AG04450 (cell line): Measurements from ENCODE around the gene RABGAP1. TPM values are rescaled to one million over a fixed set of nuclear protein-coding genes. Genes with fewer than 3 reads are reported as not detected.

Experiments
- CTCF ChIA-PET: fragments of 300-600, 350-600 bp; formaldehyde crosslinking; extraction: SDS; loops from one replicate; lab custom pipeline; 2022; ENCODE audit warnings: antibody characterized with exemption, inconsistent platforms; lab: Charles Lee
- POLR2A ChIA-PET: fragments of 350-600 bp; formaldehyde crosslinking; extraction: SDS; loops from one replicate; lab custom pipeline; 2021; ENCODE audit warnings: antibody characterized with exemption, inconsistent platforms; lab: Yijun Ruan, JAX
- DNase-seq: peaks from one replicate; pipeline ENCODE4 v3.0.0-alpha.2; 2011; ENCODE audit warnings: low read depth, low spot score
- H3K27ac ChIP-seq: one replicate; pipeline ENCODE4 v1.5.1; 2012; ENCODE audit warnings: low read depth, low read length, control low read depth
- H3K27me3 ChIP-seq: one replicate; pipeline ENCODE4 v1.6.0; 2012; ENCODE audit warnings: low read length; ENCODE audit not compliant: control insufficient read depth, insufficient read depth
- H3K4me3 ChIP-seq: 2 replicates; pipeline ENCODE4 v1.5.1; 2011; ENCODE audit warnings: mild to moderate bottlenecking, low read depth, low read length, control low read depth
- H3K9me3 ChIP-seq: 2 replicates; pipeline ENCODE4 v1.5.1; 2012; ENCODE audit warnings: low read length; ENCODE audit not compliant: control insufficient read depth, insufficient read depth
- polyA plus RNA-seq: library from polyadenylated mRNA; depleted of rRNA; stranded (reverse); fragments of >200 nt; gene quantifications from 2 replicates; pipeline ENCODE4 v1.2.3, GENCODE V29; 2011
- TF ChIP-seq, protein P1 (sequence below): IDR thresholded peaks from 2 replicates; pipeline ENCODE4 v1.5.1; 2011; ENCODE audit warnings: low read depth, low read length, control low read depth, inconsistent platforms

RABGAP1 gene
- polyA plus RNA-seq, 1 experiment, result 69.4 TPM

DNA sequence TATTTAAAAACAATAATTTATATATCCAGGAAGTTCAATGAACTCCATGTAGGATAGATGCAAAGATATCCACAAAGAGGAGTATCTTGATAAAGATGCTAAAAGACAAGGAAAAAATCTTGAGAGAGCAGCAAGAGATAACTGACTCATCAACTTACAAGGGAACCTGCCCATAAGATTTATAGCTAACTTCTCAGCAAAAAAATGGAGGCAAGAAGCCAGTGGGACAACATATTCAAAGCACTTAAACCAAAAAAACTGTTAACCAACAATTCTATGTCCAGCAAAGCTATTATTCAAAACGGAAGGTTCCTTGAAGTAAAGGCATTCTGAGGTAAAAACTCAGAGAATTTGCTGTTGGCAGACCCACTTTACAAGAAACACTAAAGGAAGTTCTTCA is 20.3 kb downstream of the RABGAP1 start:
- Histone ChIP-seq H3K27me3 (no peaks in the 10 kb centered on the region), H3K4me3 (no peak overlapping the region), H3K27ac (no peak overlapping the region), H3K9me3 (no peaks in the 10 kb centered on the region)
- ChIA-PET CTCF (interaction anchor here (0.9 kb wide), 1 partner anchor 29 kb away, joined by 3 read pairs; no protein-coding TSS in a partner anchor), POLR2A (no interaction called here)
- no peak for DNase-seq
- TF ChIP-seq, protein P1, sequence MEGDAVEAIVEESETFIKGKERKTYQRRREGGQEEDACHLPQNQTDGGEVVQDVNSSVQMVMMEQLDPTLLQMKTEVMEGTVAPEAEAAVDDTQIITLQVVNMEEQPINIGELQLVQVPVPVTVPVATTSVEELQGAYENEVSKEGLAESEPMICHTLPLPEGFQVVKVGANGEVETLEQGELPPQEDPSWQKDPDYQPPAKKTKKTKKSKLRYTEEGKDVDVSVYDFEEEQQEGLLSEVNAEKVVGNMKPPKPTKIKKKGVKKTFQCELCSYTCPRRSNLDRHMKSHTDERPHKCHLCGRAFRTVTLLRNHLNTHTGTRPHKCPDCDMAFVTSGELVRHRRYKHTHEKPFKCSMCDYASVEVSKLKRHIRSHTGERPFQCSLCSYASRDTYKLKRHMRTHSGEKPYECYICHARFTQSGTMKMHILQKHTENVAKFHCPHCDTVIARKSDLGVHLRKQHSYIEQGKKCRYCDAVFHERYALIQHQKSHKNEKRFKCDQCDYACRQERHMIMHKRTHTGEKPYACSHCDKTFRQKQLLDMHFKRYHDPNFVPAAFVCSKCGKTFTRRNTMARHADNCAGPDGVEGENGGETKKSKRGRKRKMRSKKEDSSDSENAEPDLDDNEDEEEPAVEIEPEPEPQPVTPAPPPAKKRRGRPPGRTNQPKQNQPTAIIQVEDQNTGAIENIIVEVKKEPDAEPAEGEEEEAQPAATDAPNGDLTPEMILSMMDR, result no peak

GRCh38 chr9:122975196-122975595 is 34.4 kb downstream of the RABGAP1 start:
- DNase-seq, result no peak
- Histone ChIP-seq H3K4me3 (no peak overlapping the region), H3K27me3 (no peaks in the 10 kb centered on the region), H3K9me3 (no peaks in the 10 kb centered on the region), H3K27ac (no peak overlapping the region)
- ChIA-PET POLR2A (no interaction called here), CTCF (interaction anchor here (1.5 kb wide), 1 partner anchor 15 kb away, joined by 6 read pairs; no protein-coding TSS in a partner anchor)
- TF ChIP-seq, protein P1, result no peak

DNA sequence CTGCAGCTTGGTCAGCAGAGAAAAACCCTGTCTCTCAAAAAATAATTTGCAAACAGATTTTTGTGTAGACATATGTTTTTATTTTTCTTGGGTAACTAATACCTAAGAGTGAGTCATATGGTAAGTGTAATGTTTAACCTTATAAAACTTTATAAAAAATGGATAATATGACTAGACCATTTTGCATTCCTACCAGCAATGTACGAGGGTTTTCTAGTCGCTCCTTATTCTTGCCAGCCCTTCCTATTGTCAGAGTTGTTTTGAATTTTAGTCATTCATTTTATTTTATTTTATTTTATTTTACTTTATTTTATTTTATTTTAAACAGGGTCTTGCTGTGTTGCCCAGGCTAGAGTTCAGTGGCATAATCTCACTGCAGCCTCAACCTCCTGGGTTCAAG is 37.8 kb downstream of the RABGAP1 start:
- TF ChIP-seq, protein P1, result no peak
- Histone ChIP-seq H3K9me3 (no peaks in the 10 kb centered on the region), H3K4me3 (no peak overlapping the region), H3K27me3 (no peaks in the 10 kb centered on the region), H3K27ac (no peak overlapping the region)
- no peak for DNase-seq
- CTCF ChIA-PET, result no interaction called here
- POLR2A ChIA-PET, result no interaction called here

DNA sequence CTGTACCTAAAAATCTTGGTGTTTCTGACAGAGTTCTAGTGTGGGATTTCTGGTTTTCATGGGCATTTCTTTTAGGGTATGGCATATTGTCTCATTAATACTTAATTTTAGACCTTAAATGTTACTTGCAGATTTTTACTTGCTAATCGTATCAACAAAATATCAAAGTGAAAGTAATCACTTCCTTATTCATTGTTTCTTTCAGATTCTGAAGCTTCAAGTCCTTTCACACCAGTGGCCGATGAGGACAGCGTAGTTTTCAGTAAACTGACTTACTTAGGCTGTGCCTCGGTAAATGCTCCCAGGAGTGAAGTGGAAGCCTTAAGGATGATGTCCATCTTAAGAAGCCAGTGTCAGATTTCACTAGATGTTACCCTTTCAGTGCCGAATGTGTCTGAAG is 45.2 kb downstream of the RABGAP1 start:
- H3K9me3 ChIP-seq, result no peaks in the 10 kb centered on the region
- ChIA-PET POLR2A (no interaction called here), CTCF (no interaction called here)
- no peak overlapping the region for H3K27ac ChIP-seq
- TF ChIP-seq, protein P1, result no peak
- DNase-seq, result no peak
- H3K27me3 ChIP-seq, result no peaks in the 10 kb centered on the region
- no peak overlapping the region for H3K4me3 ChIP-seq

GRCh38 chr9:122988141-122988540 is 47.3 kb downstream of the RABGAP1 start:
- TF ChIP-seq, protein P1, result no peak
- ChIA-PET CTCF (interaction anchor here (0.7 to 1.3 kb wide), 3 partner anchors 34 to 411 kb away, joined by 3 to 6 read pairs (median 4); no protein-coding TSS in a partner anchor), POLR2A (no interaction called here)
- Histone ChIP-seq H3K27ac (no peak overlapping the region), H3K4me3 (no peak overlapping the region), H3K9me3 (no peaks in the 10 kb centered on the region), H3K27me3 (no peaks in the 10 kb centered on the region)
- DNase-seq, result no peak
